Dedifferentiated amniotic fluid mesenchymal stem cell (primary cell): Measurements from ENCODE around the gene CCR1.
"Not testable (repeated sequence)": the region's sequence is repeated elsewhere in the genome, so short reads cannot be mapped to it uniquely, and the experiment has no call there.

Source experiments
- DNase-seq: peaks from one replicate; pipeline ENCODE4 v3.0.0-alpha.2; 2016; ENCODE audit errors: extremely low spot score

Gene CCR1

GRCh38 chr3:46212101-46212500, 4.0 kb upstream of the CCR1 start:
- DNase-seq, result no peak

- no peak for DNase-seq
Measured at GRCh38 chr3:46209746-46210470, 1.8 kb upstream of the CCR1 start.

- no peak for DNase-seq
Measured at GRCh38 chr3:46209053-46209452, 940 bp upstream of the CCR1 start.

- DNase-seq, result not testable (repeated sequence)
Measured at GRCh38 chr3:46207514-46207913, 599 bp downstream of the CCR1 start.

- DNase-seq, result no peak
Measured at GRCh38 chr3:46206282-46207015, 1.7 kb downstream of the CCR1 start.

GRCh38 chr3:46205286-46205960, 2.7 kb downstream of the CCR1 start:
- no peak for DNase-seq

GRCh38 chr3:46203681-46204080, 4.4 kb downstream of the CCR1 start:
- DNase-seq, result no peak

- no peak for DNase-seq
Measured at GRCh38 chr3:46202535-46202934, 5.6 kb downstream of the CCR1 start.

GRCh38 chr3:46200790-46201189, 7.3 kb downstream of the CCR1 start:
- no peak for DNase-seq

GRCh38 chr3:46200211-46200610, 7.9 kb downstream of the CCR1 start:
- no peak for DNase-seq

- DNase-seq, result no peak
Measured at GRCh38 chr3:46196261-46196957, 11.7 kb downstream of the CCR1 start.

- DNase-seq, result no peak
Measured at GRCh38 chr3:46194868-46195553, 13.1 kb downstream of the CCR1 start.

- no peak for DNase-seq
Measured at GRCh38 chr3:46193436-46193835, 14.7 kb downstream of the CCR1 start.

GRCh38 chr3:46192939-46193338, 15.2 kb downstream of the CCR1 start:
- DNase-seq, result no peak

GRCh38 chr3:46191730-46192129, 16.4 kb downstream of the CCR1 start:
- no peak for DNase-seq

GRCh38 chr3:46188708-46189107, 19.4 kb downstream of the CCR1 start:
- no peak for DNase-seq

- no peak for DNase-seq
Measured at GRCh38 chr3:46187876-46188275, 20.2 kb downstream of the CCR1 start.

GRCh38 chr3:46187341-46187700, 20.8 kb downstream of the CCR1 start:
- no peak for DNase-seq

GRCh38 chr3:46186471-46187340, 21.4 kb downstream of the CCR1 start:
- no peak for DNase-seq

- no peak for DNase-seq
Measured at GRCh38 chr3:46184469-46184868, 23.6 kb downstream of the CCR1 start.

GRCh38 chr3:46183330-46183729, 24.8 kb downstream of the CCR1 start:
- DNase-seq, result no peak
